GM21529 (cell line): ENCODE results near the gene RBP3.

ENCODE experiments used
- ATAC-seq: cut with Tn5 transposase; IDR thresholded peaks from one replicate; pipeline ENCODE4 v1.9.1; 2021; ENCODE audit not compliant: unreplicated experiment

The RBP3 gene

GRCh38 chr10:47334466-47335295, 13.5 kb upstream of the RBP3 start:
- ATAC-seq, result no peak

DNA sequence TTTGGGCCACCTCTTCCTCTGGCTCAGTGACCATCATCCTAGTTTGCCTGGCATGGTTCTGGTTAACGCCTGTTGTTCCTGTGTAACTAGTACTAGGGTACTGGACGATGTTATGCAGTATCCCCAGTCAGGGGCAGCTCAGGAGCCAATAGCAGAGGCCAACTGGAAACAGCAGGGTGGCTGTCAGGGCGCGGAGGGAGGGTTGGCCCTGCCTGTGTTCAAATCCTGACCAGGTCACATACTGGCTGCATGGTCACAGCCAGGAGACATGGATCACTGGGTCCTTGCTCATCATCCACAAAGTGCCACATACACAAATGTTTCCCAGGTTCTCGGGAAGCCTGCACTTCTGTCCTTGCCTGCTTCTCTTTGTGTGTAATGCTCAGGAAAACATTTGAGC, 12.3 kb upstream of the RBP3 start:
- no peak for ATAC-seq

DNA sequence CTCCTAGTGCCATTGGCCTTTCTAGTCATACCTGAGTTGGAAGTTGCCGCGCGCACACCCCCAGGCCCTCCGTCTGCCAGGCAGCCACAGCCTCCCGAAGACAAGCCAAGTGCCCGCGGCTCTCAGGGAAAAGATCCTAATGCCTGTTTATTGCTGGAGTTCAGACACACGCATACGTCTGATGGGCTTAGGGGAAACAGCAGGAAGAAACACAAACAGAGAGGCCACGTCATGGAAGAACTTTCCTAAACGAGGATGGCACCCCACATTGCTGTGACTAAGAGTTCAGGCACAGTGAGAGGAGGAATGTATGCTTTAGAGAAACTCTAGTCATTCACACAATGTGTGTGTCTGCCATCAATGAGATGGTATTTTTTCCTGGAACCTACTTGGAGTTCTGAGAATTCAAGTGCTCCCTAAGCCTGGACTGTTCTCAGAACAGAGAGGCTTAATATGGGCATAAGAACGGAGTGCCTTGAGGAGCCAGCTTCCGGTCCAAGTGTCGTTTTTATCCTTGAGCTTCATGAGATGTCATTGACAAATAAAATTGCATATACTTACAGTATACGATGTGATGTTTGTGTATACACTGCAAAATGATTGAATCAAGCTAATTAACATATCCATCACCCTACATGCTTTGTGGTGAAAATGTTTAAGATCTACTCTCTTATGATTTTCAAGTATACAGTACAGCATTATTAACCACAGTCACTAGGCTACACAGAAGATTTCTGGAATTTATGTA, 11.6 kb upstream of the RBP3 start:
- ATAC-seq, result no peak

DNA sequence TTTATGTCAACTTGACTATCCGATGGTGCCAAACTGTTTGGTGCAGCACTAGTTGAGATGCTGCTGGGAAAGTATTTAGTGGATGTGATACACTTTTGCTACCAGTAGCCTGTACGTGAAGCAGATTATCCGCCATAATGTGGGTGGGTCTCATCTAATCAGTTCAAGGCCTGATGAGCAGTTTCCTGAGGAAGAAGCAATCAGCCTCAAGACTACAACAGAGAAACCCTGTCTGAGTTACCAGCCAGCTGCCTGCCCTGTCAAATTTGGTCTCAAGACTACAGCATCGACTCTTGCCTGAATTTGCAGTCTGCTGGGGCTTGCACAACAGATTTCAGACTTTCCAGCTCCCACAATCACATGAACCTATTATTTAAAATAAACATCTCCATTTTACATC, 10.9 kb upstream of the RBP3 start:
- ATAC-seq, result no peak

DNA sequence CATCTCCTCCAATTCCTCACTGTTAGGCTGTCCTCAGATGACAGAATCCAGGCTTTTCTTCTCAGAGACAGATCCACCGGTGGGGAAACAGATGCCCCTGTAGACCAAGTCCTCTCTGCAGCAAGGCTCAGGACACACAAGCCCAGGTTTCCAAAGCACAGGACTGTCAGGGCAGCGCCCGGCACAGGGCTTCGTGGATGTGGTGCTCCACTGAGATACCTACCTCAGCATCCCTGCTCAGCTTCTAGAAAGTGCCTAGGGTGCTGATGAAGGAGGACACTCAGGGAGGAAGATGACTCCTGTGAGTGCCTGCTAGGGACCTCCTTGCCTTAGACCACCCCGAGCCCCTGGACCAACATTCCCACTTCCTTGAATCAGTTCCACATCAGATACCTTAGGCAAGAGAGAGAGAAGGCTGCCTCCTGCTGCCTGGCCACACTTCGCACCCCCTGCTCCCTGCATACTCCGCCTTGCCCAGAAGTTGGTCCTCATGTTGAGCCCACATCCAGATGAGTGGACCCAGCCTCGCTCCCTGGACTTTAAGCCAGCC, 8.9 kb upstream of the RBP3 start:
- no peak for ATAC-seq

DNA sequence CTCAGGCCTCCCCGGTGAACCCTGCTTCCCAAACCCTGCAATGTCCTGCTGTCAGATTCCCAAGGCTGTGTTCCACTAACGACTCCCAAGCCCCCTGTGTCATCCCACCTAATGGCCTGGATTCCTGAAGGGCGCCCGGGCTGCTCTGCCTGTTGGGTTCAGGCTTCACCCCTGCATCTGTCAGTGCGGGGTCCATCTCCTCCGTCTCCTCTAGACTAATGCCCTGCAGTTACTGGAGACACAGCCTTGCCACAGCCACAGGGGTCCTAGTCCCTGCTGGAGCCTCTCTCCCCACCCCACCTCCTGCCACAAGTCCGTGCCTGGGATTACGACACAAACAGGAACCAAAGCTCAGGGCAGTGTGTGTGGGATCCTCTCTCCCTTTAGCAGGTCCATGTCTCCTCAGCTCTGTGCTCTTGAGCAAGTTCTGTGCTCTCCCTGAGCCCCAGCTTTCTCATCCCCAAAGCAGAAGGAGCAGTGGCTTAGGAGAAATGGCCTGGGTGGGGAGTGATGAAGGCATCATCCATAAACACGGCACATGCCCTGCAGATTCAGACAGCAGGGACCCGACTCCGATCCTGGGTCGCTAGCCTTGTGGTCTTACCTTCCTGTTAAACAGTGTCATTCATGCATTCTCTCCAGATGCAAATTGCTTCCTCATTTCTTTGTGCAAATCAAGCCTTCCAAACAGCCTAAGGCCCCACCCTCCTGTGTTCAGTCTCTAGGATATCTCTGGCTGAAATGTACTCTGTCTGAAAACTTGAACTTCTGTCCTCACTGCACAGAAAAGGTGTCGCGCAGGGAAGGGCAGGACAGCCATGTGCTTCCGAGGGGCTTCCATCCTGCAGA, 8.2 kb upstream of the RBP3 start:
- ATAC-seq, result no peak

DNA sequence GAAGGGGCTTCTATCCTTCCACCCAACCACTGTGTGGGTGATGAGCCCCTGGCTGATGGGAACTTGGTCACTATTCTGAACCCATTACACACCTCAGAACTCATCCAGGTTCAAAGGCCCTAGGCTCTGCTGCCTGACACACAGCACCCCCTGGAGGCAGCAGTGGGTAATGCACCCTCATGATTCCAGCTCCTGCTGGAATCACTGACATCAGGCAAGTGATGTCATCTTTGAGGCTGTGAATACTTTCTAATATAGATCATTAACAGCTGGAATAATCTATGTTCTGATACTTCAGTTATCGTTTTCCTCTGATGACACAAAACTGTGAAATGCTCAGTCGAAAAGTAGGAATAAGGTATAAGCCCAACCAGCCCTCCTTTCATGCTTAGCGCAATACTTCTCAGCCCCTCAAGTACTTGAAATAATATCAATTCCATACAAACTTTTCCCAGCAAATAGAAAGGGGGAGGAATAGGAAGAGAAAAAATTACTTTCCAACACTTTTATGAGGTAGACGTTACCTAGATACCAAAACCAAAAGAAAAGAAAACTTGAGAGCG, 7.5 kb upstream of the RBP3 start:
- peak; percentile 52 for ATAC-seq

DNA sequence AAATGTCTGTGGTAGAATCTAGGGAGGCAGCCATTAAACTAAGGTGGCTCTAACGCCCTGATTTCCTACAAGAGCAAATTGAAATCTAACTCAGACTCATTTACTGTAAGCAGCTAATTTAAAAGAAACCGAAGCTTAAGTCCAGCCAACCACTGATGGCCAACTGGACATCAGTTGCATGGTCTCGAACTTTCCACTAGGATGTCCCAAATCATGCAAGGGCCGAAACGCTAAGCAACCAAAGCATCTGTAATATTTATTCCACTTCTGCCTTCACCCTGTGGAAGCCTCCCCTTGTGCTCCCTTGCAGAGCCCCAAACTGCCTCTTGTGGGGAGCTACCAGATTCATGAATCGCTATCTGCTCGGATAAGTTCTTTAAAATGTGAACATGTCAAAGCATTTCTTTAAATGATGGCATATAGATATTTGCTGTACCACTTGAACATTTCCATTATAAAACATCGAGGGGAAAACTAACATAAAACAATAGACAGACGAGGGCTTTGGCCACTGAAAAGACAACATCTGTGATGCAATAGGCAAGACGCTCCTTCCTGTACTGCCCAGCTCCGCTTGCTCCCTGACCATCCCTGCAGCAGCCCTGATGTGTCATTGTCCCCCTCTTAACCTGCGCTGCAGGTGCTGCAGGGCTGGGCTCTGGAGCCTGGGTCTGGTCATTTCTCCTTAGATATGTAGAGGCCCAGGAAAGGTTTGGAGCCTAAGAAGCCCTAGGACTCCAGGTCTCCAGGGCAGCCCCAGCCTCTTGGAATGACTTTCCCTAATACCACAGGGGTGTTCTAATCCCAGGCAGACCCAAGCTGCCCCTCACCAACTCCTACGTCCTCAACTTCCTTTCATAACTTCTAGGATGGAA, 2.9 kb upstream of the RBP3 start:
- no peak for ATAC-seq

- no peak for ATAC-seq
Measured at GRCh38 chr10:47346581-47347302, 1.4 kb upstream of the RBP3 start.

DNA sequence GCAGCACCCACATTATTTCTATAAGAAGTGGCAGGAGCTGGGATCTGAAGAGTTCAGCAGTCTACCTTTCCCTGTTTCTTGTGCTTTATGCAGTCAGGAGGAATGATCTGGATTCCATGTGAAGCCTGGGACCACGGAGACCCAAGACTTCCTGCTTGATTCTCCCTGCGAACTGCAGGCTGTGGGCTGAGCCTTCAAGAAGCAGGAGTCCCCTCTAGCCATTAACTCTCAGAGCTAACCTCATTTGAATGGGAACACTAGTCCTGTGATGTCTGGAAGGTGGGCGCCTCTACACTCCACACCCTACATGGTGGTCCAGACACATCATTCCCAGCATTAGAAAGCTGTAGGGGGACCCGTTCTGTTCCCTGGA, 874 bp upstream of the RBP3 start:
- no peak for ATAC-seq

- ATAC-seq, result no peak
Measured at GRCh38 chr10:47348661-47349470, 703 bp downstream of the RBP3 start.

- no peak for ATAC-seq
Measured at GRCh38 chr10:47349516-47349915, 1.4 kb downstream of the RBP3 start.

DNA sequence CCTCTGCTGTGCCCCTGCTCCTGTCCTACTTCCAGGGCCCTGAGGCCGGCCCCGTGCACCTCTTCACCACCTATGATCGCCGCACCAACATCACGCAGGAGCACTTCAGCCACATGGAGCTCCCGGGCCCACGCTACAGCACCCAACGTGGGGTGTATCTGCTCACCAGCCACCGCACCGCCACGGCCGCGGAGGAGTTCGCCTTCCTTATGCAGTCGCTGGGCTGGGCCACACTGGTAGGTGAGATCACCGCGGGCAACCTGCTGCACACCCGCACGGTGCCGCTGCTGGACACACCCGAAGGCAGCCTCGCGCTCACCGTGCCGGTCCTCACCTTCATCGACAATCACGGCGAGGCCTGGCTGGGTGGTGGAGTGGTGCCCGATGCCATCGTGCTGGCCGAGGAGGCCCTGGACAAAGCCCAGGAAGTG, 1.8 kb downstream of the RBP3 start:
- ATAC-seq, result no peak

GRCh38 chr10:47350671-47351640, 2.8 kb downstream of the RBP3 start:
- no peak for ATAC-seq

DNA sequence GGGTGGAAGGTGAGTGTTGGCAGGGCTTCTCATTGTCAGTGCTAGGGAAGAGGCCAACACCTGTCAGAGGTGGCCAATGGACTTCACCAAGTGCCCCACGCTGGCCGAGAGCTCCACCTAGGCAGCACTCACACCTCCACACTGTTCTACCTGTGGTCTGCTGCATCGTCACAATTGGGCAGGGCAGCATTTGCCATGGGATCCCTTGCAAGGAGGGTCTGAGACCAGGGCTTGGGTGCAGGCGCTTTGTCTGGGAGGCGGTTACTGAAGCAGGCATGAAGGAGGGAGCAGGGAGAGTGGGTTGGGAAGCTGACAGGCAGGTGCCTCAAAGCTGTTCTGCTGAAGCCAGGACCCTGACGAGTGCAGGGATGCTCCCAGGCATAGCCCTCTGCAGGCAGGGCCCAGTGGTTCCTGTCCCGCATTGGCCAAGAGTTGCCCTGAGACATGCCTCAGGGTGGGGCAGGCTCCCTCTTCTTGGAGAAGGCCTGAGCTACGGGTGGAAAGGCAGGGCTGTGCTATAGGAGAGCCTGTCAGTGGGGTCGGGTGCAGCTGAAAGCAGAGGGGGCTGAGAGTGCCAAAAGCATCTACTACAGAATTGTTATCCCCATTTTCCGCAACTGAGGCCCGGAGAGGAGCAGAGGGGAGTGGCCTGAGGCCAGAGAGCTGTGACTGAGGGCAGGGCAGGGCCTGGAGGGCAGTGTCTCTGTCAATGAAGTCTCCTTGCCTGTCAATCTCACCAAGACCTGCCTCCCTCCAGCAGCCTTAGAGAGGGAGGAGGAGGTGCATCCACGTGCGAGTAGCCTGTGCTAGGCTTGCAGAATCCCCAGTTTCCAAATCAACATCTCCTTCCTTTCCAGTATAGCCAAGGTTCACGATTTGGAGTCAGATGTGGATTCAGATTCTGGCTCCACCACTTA, 4.0 kb downstream of the RBP3 start:
- no peak for ATAC-seq

- ATAC-seq, result no peak
Measured at GRCh38 chr10:47353351-47353750, 5.2 kb downstream of the RBP3 start.
